DOHH2 (cell line): Measurements from ENCODE around the gene COL18A1.
"Not testable (repeated sequence)": the region's sequence is repeated elsewhere in the genome, so short reads cannot be mapped to it uniquely, and the experiment has no call there.

Source experiments
- H3F3A ChIP-seq: fragments of 200-600 bp; sonication (generic), shearing (Covaris generic); 2 replicates; pipeline ENCODE4 v1.6.0; 2016; ENCODE audit warnings: antibody characterized with exemption, mild to moderate bottlenecking; ENCODE audit not compliant: control insufficient read depth, insufficient read depth
- H3K27ac ChIP-seq: fragments of 200-600 bp; sonication (generic); 2 replicates; pipeline ENCODE4 v1.5.1; 2014; ENCODE audit warnings: low read depth, mild to moderate bottlenecking, low read length, moderate library complexity
- H3K27me3 ChIP-seq: fragments of 200-600 bp; sonication (generic); 2 replicates; pipeline ENCODE4 v1.6.1; 2014; ENCODE audit warnings: mild to moderate bottlenecking, low read length, mixed read lengths; ENCODE audit not compliant: control insufficient read depth
- H3K36me3 ChIP-seq: fragments of 200-600 bp; sonication (generic); 2 replicates; pipeline ENCODE4 v1.6.1; 2014; ENCODE audit warnings: mild to moderate bottlenecking, low read length, moderate library complexity, mixed read lengths; ENCODE audit not compliant: control insufficient read depth
- H3K4me1 ChIP-seq: fragments of 200-600 bp; sonication (generic); 2 replicates; pipeline ENCODE4 v1.6.1; 2014; ENCODE audit warnings: mild to moderate bottlenecking, low read length, mixed read lengths; ENCODE audit not compliant: control insufficient read depth
- H3K4me2 ChIP-seq: fragments of 200-600 bp; sonication (generic); 2 replicates; pipeline ENCODE4 v1.6.0; 2014; ENCODE audit warnings: mild to moderate bottlenecking, low read length, moderate library complexity
- H3K4me3 ChIP-seq: fragments of 200-600 bp; sonication (generic); 2 replicates; pipeline ENCODE4 v1.5.1; 2014; ENCODE audit warnings: mild to moderate bottlenecking, low read length, mixed read lengths
- H3K79me2 ChIP-seq: fragments of 200-600 bp; sonication (generic); 2 replicates; pipeline ENCODE4 v1.6.1; 2014; ENCODE audit warnings: mild to moderate bottlenecking, low read length, mixed read lengths; ENCODE audit not compliant: control insufficient read depth
- H3K9me2 ChIP-seq: fragments of 200-600 bp; sonication (generic); replicated peaks from 2 replicates; pipeline ENCODE4 v1.6.1; 2014; ENCODE audit warnings: mild to moderate bottlenecking, low read length, mixed read lengths; ENCODE audit not compliant: control insufficient read depth
- H3K9me3 ChIP-seq: fragments of 200-600 bp; sonication (generic); 2 replicates; pipeline ENCODE4 v1.6.1; 2014; ENCODE audit warnings: antibody characterized with exemption, low read length, mixed read lengths; ENCODE audit not compliant: control insufficient read depth, insufficient read depth
- H4K20me1 ChIP-seq: fragments of 200-600 bp; sonication (generic); 2 replicates; pipeline ENCODE4 v1.6.0; 2014; ENCODE audit warnings: low read depth, mild to moderate bottlenecking, antibody characterized with exemption, low read length, moderate library complexity; ENCODE audit not compliant: control insufficient read depth, insufficient read depth
- EZH2phosphoT487 ChIP-seq: fragments of 200-600 bp; sonication (generic); IDR thresholded peaks from 2 replicates; pipeline ENCODE4 v1.6.1; 2017; ENCODE audit warnings: borderline replicate concordance, mild to moderate bottlenecking, antibody characterized with exemption, low read length, moderate library complexity, mixed read lengths
- TF ChIP-seq, protein P1 (sequence below): fragments of 200-600 bp; sonication (generic); IDR thresholded peaks from one replicate; pipeline ENCODE4 v1.5.1; 2014; ENCODE audit warnings: antibody characterized with exemption, mild to moderate bottlenecking, low read depth, low read length; ENCODE audit not compliant: poor library complexity, severe bottlenecking

The COL18A1 gene

DNA sequence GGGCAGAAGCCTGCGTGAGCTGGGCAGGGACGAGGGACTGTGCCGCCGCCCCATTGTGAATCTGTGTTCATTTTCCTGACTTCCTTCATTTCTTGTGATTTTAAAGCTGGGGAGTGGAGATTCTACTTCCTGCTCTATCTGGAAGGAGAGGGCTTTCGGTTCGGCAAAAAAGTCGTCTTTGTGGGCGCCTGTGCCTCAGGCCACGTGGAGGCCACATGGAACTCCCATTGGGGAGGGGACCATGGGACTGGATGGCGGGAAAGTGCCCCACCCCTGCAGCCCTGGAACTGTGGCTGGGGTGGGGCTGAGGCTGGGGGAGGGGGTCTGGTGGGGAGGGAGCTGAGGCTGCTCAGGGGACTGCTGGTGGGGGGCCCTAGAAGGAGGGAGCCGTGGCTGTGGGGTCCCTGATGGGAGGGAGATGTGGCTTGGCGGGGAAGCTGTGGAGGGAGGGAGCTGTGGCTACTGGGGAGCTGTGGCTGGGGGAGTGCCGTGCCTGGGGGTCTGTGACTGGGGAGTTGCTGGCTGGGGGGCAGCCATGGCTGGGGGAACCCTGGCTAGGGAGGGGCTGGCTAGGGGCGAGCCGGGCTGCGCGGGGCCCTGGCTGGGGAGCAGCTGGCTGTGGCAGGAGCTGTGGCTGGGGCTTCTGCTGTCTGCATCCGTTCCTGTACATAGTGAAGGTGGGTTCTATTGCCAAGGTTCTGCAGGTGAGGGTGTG is 31.5 kb downstream of the COL18A1 start:
- Histone ChIP-seq H3K79me2 (no peaks in the 10 kb centered on the region), H3K27ac (no peak overlapping the region), H3K36me3 (no peaks in the 10 kb centered on the region), H3K27me3 (no peaks in the 10 kb centered on the region), H3K4me2 (no peak overlapping the region), H4K20me1 (no peaks in the 10 kb centered on the region), H3K4me1 (no peaks in the 10 kb centered on the region), H3K4me3 (no peak overlapping the region), H3K9me2 (no peaks in the 10 kb centered on the region), H3K9me3 (peaks cover 7% of the 10 kb centered on the region; the same call in 1 of the 2 replicates), H3F3A (no peaks in the 10 kb centered on the region)
- TF ChIP-seq, protein P1, sequence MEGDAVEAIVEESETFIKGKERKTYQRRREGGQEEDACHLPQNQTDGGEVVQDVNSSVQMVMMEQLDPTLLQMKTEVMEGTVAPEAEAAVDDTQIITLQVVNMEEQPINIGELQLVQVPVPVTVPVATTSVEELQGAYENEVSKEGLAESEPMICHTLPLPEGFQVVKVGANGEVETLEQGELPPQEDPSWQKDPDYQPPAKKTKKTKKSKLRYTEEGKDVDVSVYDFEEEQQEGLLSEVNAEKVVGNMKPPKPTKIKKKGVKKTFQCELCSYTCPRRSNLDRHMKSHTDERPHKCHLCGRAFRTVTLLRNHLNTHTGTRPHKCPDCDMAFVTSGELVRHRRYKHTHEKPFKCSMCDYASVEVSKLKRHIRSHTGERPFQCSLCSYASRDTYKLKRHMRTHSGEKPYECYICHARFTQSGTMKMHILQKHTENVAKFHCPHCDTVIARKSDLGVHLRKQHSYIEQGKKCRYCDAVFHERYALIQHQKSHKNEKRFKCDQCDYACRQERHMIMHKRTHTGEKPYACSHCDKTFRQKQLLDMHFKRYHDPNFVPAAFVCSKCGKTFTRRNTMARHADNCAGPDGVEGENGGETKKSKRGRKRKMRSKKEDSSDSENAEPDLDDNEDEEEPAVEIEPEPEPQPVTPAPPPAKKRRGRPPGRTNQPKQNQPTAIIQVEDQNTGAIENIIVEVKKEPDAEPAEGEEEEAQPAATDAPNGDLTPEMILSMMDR = no peak
- TF ChIP-seq EZH2phosphoT487 = no peak

DNA sequence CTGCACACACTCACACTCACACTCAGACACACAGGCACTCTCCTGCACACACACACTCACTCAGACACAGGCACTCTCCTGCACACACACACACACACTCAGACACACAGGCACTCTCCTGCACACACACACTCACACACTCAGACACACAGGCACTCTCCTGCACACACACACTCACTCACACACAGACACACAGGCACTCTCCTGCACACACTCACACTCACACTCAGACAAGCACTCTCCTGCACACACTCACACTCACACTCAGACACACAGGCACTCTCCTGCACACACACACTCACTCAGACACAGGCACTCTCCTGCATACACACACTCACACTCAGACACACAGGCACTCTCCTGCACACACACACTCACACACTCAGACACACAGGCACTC is 32.9 kb downstream of the COL18A1 start:
- not testable (repeated sequence) for H3F3A ChIP-seq, H3K27ac ChIP-seq

DNA sequence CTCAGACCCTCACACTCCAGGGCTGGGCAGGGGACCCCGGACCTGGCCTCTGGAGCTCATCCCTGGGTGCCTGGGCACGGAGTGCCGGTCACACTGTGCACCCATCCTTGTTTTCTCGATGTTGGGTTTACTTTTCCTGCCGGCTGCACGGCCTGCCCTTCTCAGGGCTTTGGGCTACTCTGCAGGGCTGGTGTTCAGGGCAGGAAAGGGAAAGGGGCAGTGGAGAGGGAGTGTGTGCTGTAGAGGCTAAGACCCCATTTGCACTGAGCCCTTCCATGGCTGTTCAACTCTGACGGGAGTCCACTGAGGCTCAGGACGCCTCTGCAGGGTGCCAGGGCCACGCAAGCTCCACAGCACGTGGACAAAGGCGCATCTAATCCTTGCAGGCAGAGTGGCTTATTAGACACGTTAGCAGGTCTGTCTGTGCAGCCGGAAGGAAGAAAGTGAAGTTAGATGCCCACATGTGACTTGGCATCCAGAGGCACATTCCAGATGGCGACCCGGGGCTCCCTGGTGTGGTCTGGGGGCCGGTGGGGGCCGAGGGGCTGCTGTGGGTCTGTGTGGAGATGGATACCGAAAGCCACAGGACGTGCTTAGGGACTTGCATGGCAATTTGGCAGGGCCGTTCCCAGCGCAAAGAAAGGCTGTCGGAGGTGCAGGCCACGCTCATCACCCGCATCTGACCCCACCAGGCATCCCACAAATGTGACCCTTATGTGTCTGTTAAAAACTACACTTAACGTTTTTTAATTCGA is 33.6 kb downstream of the COL18A1 start:
- Histone ChIP-seq H3K27ac (no peak overlapping the region), H3K27me3 (no peaks in the 10 kb centered on the region), H3K79me2 (no peaks in the 10 kb centered on the region), H3K9me3 (peaks cover 8% of the 10 kb centered on the region; the same call in 1 of the 2 replicates), H3K4me1 (no peaks in the 10 kb centered on the region), H3K36me3 (no peaks in the 10 kb centered on the region), H3F3A (no peaks in the 10 kb centered on the region), H3K4me3 (no peak overlapping the region), H4K20me1 (no peaks in the 10 kb centered on the region), H3K9me2 (no peaks in the 10 kb centered on the region), H3K4me2 (no peak overlapping the region)
- TF ChIP-seq, protein P1 = no peak
- TF ChIP-seq EZH2phosphoT487 = no peak

More for the DNA sequence above, 32.9 kb downstream of the COL18A1 start:
- not testable (repeated sequence) for H3K4me2 ChIP-seq, H4K20me1 ChIP-seq, H3K9me2 ChIP-seq, H3K79me2 ChIP-seq, H3K27me3 ChIP-seq, H3K4me1 ChIP-seq, H3K36me3 ChIP-seq, H3K9me3 ChIP-seq, H3K4me3 ChIP-seq
